SH-SY5Y (cell line): ENCODE measurements around the gene LRIG1.

Source experiments
- GATA2 ChIP-seq: IDR thresholded peaks from 2 replicates; pipeline ENCODE4 v1.6.1; 2011; ENCODE audit warnings: mild to moderate bottlenecking, low read depth, low read length
- GATA3 ChIP-seq: IDR thresholded peaks from 2 replicates; pipeline ENCODE4 v1.6.1; 2011; ENCODE audit warnings: low read depth, mild to moderate bottlenecking, low read length, moderate library complexity

DNA sequence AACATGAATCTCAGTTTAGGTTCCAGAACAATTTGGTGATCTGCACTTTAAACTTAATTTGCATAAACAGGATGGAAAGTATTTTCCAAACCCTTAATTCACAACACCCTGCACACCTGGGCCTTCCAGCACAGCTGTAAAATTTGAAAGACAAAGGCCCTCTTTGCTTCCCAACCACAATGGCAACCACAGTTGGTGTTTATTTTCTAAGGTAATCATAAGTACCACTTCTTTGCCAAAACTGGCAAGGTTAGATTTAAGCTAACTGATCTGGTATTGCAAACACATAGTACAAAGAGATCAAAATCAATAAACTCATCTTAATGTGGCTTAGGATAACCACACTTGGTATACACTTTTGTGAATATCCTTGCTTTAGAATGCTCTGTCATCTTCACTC lies 4.1 kb downstream of the LRIG1 start:
- no peak for TF ChIP-seq GATA2
- no peak for TF ChIP-seq GATA3
